Renal cortex interstitium (tissue), 11 donors: ENCODE results near the gene CCSAP. TPM values are rescaled to one million over a fixed set of nuclear protein-coding genes. Genes with fewer than 3 reads are reported as not detected.
"Not testable (repeated sequence)": the region's sequence is repeated elsewhere in the genome, so short reads cannot be mapped to it uniquely, and the experiment has no call there.

Experiments used
- DNase-seq, 11 donors: peaks; one replicate each; pipeline ENCODE4 v3.0.0-alpha.2; 2013; ENCODE audit warnings: low read depth in 9 of 11, low spot score in 4 of 11; ENCODE audit errors: extremely low read depth in 1 of 11
- polyA plus RNA-seq, 3 donors: library from polyadenylated mRNA; unstranded; fragments of 120-200 nt; gene quantifications; one replicate each; pipeline ENCODE4 v1.2.1, GENCODE V29; 2013; ENCODE audit not compliant: insufficient read length in 3 of 3

CCSAP gene
- polyA plus RNA-seq, 3 donors = 8.9 to 10.2 (median 9.2) TPM

DNA sequence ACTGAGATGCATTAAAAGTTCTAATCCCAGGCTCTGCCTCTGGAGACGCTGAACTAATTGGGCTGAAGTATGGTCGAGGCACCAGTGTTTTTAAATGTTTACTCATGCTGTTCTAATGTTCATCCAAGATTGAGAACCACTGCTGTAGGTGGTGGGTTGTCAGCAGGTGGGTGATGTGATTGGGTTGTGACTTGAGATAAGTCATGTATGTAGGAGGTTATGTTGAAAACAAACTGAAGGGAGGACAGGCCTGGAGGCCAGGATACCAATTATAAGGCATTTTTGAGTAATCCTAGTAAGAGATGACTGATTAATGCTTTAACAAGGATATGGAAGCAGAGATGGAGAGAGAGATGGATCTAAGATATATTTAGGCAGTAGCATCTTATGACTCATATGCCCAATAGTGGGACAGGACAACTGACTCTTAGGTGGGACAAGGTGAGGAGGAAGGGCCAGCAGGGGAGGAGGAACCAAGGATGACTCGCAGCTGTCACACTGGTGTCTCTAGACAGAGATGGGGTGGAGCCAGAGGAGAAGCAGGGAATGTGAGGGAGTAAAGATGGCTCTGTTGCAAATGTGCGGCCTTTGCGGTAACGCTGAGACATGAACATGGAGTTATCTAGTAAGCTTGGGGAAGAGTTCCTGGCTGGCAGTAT, 42.6 kb downstream of the CCSAP start:
- no peak for DNase-seq

DNA sequence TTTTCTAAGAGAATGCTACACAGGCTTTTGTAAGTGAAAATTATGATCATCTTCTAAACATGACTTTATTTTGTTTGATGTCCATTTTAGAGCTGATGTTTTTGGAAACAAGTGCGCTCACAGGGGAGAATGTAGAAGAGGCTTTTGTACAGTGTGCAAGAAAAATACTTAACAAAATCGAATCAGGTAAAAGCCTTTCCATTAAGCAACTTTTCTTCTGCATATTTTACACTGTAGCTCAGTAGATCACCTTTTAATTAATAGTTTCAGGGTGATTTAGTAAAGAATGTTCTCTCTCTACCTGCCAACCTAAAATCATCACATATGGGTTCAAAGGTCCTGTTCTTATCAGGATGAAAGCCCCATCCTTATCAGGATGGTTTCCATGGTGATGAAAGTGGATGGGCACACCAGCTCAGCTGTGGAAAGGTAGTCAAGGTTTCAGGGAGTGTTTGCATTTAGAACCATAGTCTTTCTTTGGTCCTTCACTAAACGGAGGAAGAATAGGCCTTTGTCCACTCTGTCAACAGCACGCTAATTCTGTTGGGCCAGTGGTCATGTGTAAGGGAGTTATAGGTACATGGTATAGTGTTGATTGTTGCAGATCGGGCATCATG, 43.9 kb downstream of the CCSAP start:
- DNase-seq = no peak

DNA sequence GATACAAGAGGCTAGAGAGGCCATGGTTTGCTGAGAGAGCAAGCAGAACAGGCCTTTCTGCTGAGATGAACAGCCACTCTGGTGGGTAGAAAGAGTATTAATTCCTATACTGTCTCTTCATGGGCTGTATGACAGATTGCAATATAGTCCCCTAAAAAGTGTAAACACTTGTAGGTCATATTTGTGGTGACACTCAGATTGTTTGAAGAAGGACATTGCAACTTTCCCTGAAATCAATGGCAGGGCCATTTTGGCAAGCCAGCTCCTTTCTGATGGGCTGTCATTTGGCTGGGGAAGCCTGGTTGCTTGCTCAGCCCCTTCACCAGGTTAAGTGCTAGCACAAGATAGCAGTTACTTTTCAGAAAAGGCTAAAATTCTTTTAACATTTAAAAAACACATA, 44.4 kb downstream of the CCSAP start:
- DNase-seq = no peak

DNA sequence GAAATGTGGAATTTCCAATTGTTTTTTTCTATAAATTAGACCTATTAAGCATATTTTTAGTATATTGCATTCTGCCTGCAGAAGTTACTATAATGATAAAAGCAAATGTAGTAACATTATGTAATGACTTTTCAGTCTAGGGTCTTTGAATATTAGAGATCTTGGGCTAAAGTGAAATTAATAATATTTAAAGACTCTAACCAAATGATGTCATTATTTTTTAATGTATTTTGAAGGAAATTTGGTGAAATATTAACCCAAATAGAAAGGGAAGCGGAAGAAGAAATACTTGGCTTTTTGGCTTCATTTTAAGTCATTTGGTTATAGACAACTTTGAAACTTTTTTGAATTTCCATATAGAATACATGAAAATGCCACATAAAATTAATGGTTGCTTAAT, 45.1 kb downstream of the CCSAP start:
- DNase-seq = no peak

DNA sequence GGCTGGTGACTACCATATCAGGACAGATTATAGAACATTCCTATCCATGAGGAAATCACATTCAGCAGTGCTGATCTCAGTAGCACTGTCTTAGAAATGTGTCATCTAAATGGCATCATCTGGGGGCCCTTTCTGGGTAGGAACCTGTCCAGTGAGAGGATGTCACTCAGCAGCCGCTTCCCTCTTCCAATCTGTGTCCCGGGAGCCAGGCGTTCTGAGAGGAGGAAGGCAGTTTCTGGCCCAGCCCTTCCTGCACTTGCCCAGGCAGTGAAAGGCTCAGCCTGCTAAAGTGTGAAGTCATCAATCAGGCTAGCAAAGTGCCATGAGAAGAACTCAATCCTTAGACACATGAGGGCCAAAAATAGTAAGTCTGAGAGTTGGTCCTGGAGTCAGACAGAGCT, 46.3 kb downstream of the CCSAP start:
- DNase-seq = no peak

DNA sequence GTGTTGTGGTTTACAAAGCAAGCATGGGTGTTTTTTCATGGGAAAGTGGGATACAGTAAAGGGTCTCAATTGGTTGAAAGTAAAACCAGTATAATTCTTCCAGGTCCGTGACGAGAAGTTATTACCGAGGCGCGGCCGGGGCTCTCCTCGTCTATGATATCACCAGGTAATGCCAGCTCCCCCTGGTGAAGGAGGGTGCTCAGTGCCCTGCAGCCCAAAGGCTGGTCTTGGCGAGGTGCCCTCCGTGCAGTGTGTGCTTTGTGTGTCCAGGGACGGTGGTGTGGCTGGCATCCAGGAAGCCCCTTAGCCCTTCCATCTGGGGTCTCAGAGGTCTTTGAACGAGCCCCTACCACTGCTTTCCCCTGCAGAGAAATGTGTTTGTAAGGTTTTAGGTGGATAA, 47.1 kb downstream of the CCSAP start:
- DNase-seq = no peak

DNA sequence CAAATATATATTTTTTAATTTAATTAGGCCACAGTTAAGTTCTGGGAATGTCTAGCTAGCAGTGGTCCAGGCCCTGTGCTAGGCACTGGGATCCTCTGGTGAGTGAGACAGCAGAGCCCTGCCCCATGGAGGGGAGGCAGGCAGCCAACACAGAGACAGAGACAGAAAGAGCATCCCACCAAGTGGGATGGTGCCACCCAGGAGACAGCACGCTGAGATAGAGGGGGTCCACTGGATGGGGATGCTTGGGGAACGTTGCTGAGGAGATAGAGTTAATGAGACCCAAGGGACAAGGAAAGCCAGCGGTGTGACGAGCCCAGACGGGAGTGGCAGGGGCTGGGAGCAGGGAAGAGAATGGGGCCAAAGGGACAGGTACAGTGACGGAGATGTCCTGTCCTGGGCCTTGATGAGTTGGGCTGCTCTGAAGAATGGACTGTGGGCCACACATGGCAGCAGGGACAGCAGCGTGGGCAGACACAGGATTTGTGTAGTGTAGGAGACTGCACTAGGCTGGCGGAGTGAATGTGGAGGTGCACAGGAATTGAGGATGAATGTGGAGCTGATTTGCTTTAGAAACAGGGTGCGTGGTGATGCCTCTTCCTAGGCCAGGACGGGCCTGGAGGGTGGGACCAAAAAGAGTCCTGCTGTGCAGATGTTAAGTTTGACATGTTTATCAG, 49.2 kb downstream of the CCSAP start:
- DNase-seq = no peak

DNA sequence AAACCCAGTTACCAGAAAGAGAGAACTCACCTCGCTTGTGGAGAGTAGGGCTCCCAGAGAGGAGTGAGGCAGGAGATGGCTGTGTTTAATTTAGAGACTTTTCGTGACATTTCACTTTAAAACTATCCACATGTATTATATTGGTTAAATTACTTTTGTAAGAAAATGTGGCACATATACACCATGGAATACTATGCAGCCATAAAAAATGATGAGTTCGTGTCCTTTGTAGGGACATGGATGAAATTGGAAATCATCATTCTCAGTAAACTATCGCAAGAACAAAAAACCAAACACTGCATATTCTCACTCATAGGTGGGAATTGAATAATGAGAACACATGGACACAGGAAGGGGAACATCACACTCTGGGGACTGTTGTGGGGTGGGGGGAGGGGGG, 51.2 kb downstream of the CCSAP start:
- not testable (repeated sequence) for DNase-seq

DNA sequence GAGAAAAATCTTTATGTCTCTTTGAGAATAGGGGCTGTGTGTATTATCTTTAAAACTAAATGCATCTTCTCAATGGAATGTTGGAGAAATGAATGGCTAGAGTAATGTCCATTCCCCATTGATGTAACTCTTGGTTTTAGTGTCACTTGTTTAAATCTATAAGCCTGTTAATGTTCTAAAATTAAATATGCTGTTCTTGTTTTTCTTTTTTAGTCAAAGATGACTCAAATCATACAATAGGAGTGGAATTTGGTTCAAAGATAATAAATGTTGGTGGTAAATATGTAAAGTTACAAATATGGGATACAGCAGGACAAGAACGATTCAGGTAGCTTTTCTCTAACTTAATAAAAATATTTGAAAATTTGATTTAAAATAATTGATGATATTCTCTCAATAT, 54.3 kb downstream of the CCSAP start:
- no peak for DNase-seq

DNA sequence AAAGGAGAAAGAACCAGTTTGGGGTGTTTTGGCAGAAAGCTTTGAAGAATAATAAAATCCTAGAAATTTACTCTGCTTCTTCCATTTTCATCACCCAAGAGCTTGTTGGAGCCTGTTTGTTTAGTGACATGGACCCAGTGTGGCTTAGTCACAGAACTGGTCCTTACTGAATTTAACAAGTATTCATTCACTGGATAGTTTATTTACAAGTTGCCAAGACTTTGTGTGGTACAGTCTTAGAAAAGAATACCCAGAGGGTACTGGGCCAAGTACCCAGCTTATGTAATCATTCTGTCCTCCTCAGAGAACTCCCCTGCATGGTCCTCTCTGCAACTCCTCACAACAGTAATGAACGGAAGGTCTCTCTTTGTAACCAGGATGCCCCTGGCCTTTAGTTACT, 55.6 kb downstream of the CCSAP start:
- DNase-seq = no peak

DNA sequence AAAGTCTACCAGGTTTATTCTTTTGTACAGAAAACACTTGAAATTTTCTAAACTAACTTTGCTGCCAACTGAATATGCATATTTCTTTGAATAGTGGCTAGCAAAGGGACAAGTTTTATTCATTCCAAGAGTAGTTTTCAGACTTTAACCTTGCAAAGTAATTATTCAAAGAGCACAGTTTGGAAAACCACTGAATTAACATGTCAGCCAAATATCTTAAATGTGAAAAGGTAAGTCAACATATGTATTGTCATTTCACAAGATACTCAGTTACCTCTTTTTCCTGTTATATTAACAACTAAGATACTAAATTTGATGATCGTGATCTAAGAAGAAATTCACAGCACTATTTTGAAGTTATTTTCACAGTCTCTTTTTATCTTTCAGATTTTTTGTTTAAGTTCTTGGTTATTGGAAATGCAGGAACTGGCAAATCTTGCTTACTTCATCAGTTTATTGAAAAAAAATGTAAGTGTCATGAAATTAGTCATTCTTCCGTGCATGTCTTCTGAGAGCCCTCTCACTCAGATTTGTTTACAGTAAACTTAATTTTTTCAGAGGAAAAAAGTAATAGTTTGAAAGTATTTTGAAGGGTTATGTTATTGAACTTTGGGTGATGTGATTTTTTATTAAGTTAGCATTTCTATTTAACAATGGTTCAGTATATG, 56.6 kb downstream of the CCSAP start:
- DNase-seq = no peak

DNA sequence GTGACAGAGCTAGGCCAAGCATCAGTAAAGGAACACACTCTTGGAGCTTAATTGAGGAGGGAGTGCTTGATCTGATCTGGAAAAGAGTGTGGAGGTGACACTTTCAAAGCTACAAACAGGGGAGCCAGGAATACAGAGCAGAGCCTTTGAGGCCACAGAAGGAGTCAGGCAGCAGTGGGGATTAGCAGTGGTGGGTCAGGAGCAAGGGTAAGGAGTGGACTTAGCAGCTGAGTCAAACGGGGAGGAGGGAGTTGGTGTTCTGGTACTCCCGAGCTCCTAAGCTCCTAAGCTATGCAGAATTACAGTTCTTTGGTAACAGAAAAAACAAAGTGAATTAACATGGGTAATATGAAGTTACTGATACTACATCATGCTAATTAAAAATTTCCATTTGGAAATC, 57.4 kb downstream of the CCSAP start:
- DNase-seq = no peak

DNA sequence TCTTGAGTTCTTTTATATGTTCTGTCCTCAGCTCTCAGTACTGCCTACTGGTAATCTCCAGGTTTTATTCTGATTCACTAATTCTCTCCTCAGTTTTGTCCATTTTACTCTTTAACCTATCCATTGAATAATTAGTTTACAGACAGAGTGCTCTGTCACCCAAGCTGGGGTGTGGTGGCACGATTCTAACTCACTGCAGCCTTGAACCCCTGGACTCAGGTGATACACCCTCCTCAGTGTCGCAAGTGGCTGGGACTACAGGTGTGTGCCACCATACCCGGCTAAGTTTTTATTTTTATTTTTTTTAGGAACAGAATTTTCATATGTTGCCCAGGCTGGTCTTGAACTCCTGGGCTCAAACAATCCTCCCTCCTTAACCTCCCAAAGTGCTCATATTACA, 58.0 kb downstream of the CCSAP start:
- no peak for DNase-seq

DNA sequence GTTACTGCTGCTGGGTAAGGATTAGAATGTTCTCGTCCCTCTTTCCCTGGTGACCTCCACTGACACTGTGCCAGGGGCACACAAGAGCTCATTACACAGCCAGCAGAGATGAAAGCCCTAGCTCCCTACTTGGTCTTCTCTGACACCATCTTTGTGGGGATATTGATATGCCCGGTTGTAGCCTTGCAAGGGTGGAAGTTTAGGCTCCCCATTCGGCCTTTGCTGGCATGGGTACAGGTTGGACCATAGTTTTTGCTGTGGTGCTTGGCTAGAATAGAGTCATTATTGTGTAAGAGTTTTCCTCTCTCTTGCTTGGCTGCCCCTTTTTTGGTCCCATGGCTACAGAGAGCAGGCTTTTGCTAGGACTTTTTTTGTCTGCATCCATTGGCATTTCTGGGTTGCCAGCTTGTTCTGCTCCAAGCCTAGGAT, 59.6 kb downstream of the CCSAP start:
- DNase-seq = no peak

DNA sequence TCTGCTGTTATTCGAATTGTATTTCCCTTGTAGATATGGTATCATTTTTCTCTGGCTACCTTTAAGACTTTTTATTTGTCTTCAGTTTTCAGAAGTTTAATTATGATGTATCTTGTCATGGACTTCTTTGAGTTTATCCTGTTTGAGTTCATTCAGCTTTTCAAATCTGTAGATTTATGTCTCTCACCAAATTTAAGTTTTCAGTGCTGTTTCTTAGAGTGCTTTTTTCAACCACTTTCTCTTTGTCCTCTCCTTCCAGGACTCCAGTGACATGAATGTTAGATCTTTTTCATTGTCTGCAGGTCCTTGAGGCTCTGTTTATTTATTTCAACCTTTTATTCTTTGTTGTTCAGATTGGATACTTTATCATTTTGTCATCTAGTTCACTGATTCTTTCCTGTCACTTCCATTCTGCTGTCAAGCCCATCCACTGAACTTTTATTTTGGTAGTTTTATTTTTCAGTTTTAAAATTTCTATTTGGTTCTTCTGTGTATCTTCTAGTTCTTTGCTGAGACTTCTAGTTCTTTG, 60.5 kb downstream of the CCSAP start:
- DNase-seq = no peak

DNA sequence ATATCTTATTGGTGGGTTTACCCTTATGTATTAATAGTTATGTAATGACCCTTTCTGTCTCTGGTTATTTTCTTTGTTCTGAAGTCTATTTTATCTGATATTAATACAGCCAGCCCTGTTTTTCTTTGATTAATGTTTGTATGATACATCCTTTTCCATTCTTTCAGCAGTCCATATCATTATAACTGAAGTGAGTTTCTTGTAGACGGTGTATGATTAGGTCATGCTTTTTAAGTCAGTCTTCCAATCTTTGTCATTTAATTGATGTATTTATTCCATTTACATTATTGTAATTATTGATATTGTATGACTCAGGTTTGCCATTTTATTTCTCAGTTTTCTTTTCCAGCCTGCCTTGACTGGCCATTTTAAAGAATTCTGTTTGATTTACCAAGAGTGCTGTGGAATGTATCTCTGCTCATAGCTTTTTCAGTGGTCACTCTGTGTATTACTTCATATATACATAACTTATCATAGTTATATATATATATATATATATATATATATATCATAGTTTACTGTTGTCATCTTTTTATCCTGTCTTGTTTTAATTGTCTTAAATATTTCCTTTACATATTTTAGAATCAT, 61.4 kb downstream of the CCSAP start:
- DNase-seq = no peak

DNA sequence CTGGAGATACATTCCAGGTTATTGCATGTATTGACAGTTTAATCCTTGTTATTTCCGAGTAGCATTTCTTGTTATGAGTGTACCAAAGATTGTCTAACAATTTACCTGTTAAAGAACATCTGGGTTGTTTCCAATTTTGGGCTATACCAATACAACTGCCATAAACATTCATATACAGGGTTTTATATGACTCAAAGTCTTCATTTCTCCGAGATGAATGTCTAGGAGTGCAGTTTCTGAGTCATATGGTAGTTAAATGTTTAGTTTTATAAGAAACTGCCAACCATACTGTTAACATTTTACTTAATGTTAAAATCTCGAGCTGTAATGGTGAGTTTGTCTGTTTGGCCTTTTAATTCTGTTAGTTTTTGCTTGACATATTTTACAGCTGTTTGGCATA, 61.9 kb downstream of the CCSAP start:
- no peak for DNase-seq

DNA sequence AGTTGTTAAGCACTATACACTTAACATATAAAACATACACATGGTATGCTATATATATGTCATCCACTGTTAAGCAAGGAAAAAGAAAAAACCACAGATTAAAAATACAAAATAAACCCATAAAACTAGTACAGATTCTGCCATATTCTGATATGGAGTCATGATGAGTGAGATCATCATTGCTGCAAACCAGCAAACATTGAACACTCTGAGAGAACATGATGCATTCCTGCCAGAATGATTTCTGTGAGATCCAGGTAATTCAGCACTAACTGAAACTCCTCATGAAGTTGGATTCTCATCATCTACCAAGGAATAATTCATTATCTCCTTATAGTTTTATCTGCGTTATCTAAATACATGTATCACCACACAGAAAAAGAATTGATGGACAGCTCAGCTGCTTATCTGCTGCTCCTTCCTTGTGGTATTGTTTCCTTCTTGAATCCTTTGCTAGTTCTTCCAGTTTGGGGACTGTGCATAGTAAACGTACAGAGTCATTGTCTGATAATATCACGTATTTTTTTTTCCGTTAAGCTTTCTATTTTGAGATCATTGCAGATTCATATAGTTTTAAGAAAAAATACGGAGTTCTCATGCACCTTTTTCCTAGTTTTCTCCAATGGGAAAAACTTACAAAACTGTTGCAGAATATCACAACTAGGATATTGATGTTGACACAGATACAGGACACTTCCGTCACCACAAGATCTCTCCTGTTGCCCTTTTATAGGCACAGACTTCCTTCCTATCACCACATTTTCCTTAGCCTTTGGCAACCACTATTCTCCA, 62.6 kb downstream of the CCSAP start:
- no peak for DNase-seq

DNA sequence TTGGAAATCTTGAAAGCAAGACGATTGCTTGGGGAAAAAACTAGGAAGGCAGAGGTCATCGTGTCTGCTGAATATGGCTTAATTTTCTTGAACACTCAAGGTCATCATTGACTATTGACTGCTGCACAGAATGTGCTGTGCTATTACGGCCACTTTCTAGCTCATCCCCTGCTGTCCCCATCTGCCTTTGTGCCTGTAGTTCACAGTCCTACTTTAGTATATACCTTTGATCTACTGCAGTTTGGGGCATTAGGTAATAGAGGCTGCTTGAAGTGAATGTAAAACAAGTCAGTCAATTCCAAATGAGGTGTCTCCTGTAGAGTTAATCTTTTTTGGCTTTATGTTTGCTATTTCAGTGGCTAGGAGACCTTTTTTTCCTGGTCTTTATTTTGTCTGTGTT, 63.6 kb downstream of the CCSAP start:
- DNase-seq = no peak
